GM12878 (cell line): ENCODE measurements around the gene SEMG1. TPM values are rescaled to one million over a fixed set of nuclear protein-coding genes. Genes with fewer than 3 reads are reported as not detected.

Source experiments
- ATAC-seq: fragments of 200-7000 bp; cut with Tn5 transposase; 3 replicates; pipeline ENCODE4 v1.9.1; 2020; ENCODE audit warnings: mild to moderate bottlenecking, moderate library complexity
- BruUV-seq: library from RNA; stranded (reverse); fragments of 400-500 nt; replicated peaks from 2 replicates; lab custom pipeline; 2021; lab: Mats Ljungman, UMichigan
- CTCF ChIA-PET: fragments of 300-600 bp; sonication (Branson Sonifier 250); formaldehyde crosslinking; extraction: SDS; loops from one replicate; lab custom pipeline; 2021; ENCODE audit warnings: inconsistent platforms; lab: Yijun Ruan, JAX
- POLR2A ChIA-PET: fragments of 350-600 bp; formaldehyde crosslinking; extraction: SDS; loops from one replicate; lab custom pipeline; 2021; ENCODE audit warnings: inconsistent platforms; lab: Charles Lee
- RAD21 ChIA-PET: fragments of 300-600 bp; sonication (Branson Sonifier 250); formaldehyde crosslinking; loops from one replicate; lab custom pipeline; 2023; ENCODE audit warnings: antibody characterized with exemption; ENCODE audit not compliant: unreplicated experiment; lab: Charles Lee
- SMC1A ChIA-PET: fragments of 300-600 bp; sonication (Branson Sonifier 250); formaldehyde crosslinking; loops from one replicate; lab custom pipeline; 2023; ENCODE audit not compliant: unreplicated experiment, uncharacterized antibody; lab: Charles Lee
- DNase-seq: peaks from one replicate; pipeline ENCODE4 v3.0.0-alpha.2; 2011; ENCODE audit warnings: low read depth, low spot score
- FAIRE-seq: peaks from 3 replicates; lab custom pipeline; 2011; peaks lifted over from hg19 to GRCh38; lab: Jason Lieb, UNC
- H2AFZ ChIP-seq: 2 replicates; pipeline ENCODE4 v1.6.0; 2011; ENCODE audit warnings: low read depth, low read length, control low read depth; ENCODE audit not compliant: control insufficient read depth
- H3K27ac ChIP-seq: 2 replicates; pipeline ENCODE4 v1.5.1; 2011; ENCODE audit warnings: control low read depth; ENCODE audit not compliant: control insufficient read depth, insufficient read depth
- H3K27me3 ChIP-seq, 2 experiments: replicated peaks in 1 of 2; 2 replicates each; pipeline versions ENCODE4 v1.6.0 to v1.6.1; 2011; ENCODE audit warnings: low read length in 1 of 2; ENCODE audit not compliant: control insufficient read depth in 2 of 2, insufficient read depth in 2 of 2
- H3K36me3 ChIP-seq, 2 experiments: 2 replicates each; pipeline ENCODE4 v1.5.1; 2011; ENCODE audit warnings: low read length in 1 of 2; ENCODE audit not compliant: control insufficient read depth in 2 of 2, insufficient read depth in 2 of 2
- H3K4me1 ChIP-seq: 2 replicates; pipeline ENCODE4 v1.6.1; 2011; ENCODE audit warnings: mild to moderate bottlenecking, low read length, moderate library complexity, mixed read lengths; ENCODE audit not compliant: control insufficient read depth, insufficient read depth
- H3K4me2 ChIP-seq: 2 replicates; pipeline ENCODE4 v1.6.0; 2011; ENCODE audit warnings: control low read depth; ENCODE audit not compliant: control insufficient read depth, insufficient read depth
- H3K4me3 ChIP-seq: fragments of 200-600 bp; sonication (generic); 2 replicates; pipeline ENCODE4 v1.5.1; 2016
- H3K79me2 ChIP-seq: 2 replicates; pipeline ENCODE4 v1.6.0; 2011; ENCODE audit warnings: low read length; ENCODE audit not compliant: control insufficient read depth, insufficient read depth
- H3K9ac ChIP-seq: 2 replicates; pipeline ENCODE4 v1.8.0; 2011; ENCODE audit warnings: low read length, control low read depth, mixed read lengths; ENCODE audit not compliant: control insufficient read depth, insufficient read depth
- H3K9me3 ChIP-seq: replicated peaks from 3 replicates; pipeline ENCODE4 v1.5.1; 2011; ENCODE audit warnings: mild to moderate bottlenecking, low read length; ENCODE audit not compliant: control insufficient read depth, insufficient read depth
- H4K20me1 ChIP-seq: 2 replicates; pipeline ENCODE4 v1.6.0; 2011; ENCODE audit not compliant: control insufficient read depth, insufficient read depth
- EP300 ChIP-seq, 2 experiments: fragments of 150-350 bp in 1 of 2; IDR thresholded peaks; 2 replicates each; pipeline ENCODE4 v1.6.1; 2011 to 2012; ENCODE audit warnings: low read depth in 2 of 2, low read length in 2 of 2, borderline replicate concordance in 1 of 2, improper control_type of control experiment in 1 of 2, inconsistent platforms in 1 of 2; ENCODE audit not compliant: control insufficient read depth in 1 of 2
- HDAC2 ChIP-seq: fragments of 200-600 bp; sonication (generic); IDR thresholded peaks from 2 replicates; pipeline ENCODE4 v1.6.1; 2017
- PML ChIP-seq: IDR thresholded peaks from 2 replicates; pipeline ENCODE4 v1.6.1; 2012; ENCODE audit warnings: low read length, inconsistent platforms
- REST ChIP-seq: IDR thresholded peaks from 2 replicates; pipeline ENCODE4 v1.6.1; 2012; ENCODE audit warnings: mild to moderate bottlenecking, low read depth, low read length
- TCF12 ChIP-seq: IDR thresholded peaks from 2 replicates; pipeline ENCODE4 v1.6.1; 2011; ENCODE audit warnings: low read depth, mild to moderate bottlenecking, low read length
- ZZZ3 ChIP-seq: IDR thresholded peaks from 2 replicates; pipeline ENCODE4 v1.6.1; 2011; ENCODE audit warnings: low read depth; ENCODE audit not compliant: control insufficient read depth, insufficient read length
- WGBS: methylation state at CpG from one replicate; pipeline ENCODE4 v1.1.6; 2016; ENCODE audit warnings: low lambda C conversion rate; ENCODE audit not compliant: insufficient replicate concordance, insufficient coverage; ENCODE audit errors: missing lambda C conversion rate; 5-methylcytosine and 5-hydroxymethylcytosine counted together
- in situ Hi-C: fragments of 300-500 bp; cut with MboI; formaldehyde crosslinking; loops from 9 replicates; pipeline ENCODE4 v1.14.3; 2018; ENCODE audit warnings: mixed read lengths
- intact Hi-C: fragments of 100-400 bp; cut with micrococcal nuclease; formaldehyde crosslinking; loops from one replicate; pipeline ENCODE4 v1.14.2; 2022; ENCODE audit not compliant: unreplicated experiment
- polyA plus RNA-seq, 11 experiments: library from polyadenylated mRNA; depleted of rRNA in 4 of 11; unstranded in 6 of 11; stranded (reverse) in 5 of 11; fragments of >200 nt; fragmentation: Nextera tagmentation in 4 of 11; fragmentation: Illumina TruSeq in 1 of 11; extraction: Ambion mirVana in 4 of 11; extraction: Trizol in 1 of 11; gene quantifications; 1 replicate in 1 of 11; 2 replicates in 10 of 11; pipeline versions ENCODE4 v1.2.1 to v1.2.3, GENCODE V29; 2011 to 2016; ENCODE audit warnings: inconsistent platforms in 2 of 11, missing spikeins in 2 of 11, low read depth in 1 of 11
- total RNA-seq, 4 experiments: library from RNA; depleted of rRNA in 3 of 4; stranded (reverse); fragments of >200 nt in 3 of 4; fragmentation: Illumina TruSeq in 1 of 4; extraction: Trizol in 1 of 4; gene quantifications; 2 replicates each; pipeline versions ENCODE4 v1.2.1 to v1.2.3, GENCODE V29; 2013 to 2021

SEMG1 gene
- total and polyA plus RNA-seq, 10 of the 15 experiments (the other 5 are each of a cell fraction or from before 2014, with no cell fraction given): not detected

GRCh38 chr20:45238139-45238538 is 31.3 kb downstream of the SEMG1 start:
- Histone ChIP-seq H3K4me3 (no peak overlapping the region), H3K4me1 (no peaks in the 10 kb centered on the region), H2AFZ (no peak overlapping the region), H3K27ac (no peak overlapping the region), H3K36me3 (no peaks in the 10 kb centered on the region), H3K9me3 (no peaks in the 10 kb centered on the region; the same call in 2 of the 3 replicates), H3K9ac (no peak overlapping the region), H3K27me3 (no peaks in the 10 kb centered on the region), H3K4me2 (no peak overlapping the region), H3K79me2 (no peaks in the 10 kb centered on the region), H4K20me1 (no peaks in the 10 kb centered on the region)
- ChIA-PET SMC1A (no interaction called here), CTCF (interaction anchor here (0.6 kb wide), 1 partner anchor 83 kb away, joined by 3 read pairs; no protein-coding TSS in a partner anchor), RAD21 (no interaction called here), POLR2A (no interaction called here)
- FAIRE-seq (no peak), ATAC-seq (no peak), DNase-seq (no peak)
- TF ChIP-seq ZZZ3 (no peak), TCF12 (no peak), HDAC2 (no peak), REST (no peak), EP300 (IDR thresholded peaks at IDR 0.05; ENCODE audit: borderline replicate concordance in 1 of 2, control insufficient read depth in 1 of 2, low read depth in 2 of 2, low read length in 2 of 2) (no peak), PML (no peak)
- in situ Hi-C loops: no loop called here
- BruUV-seq: no TSS peak
- WGBS: 60% methylated on average over 2 of the region's 2 CpGs
- intact Hi-C loops: no loop called here
